Tibial artery (tissue), 4 donors: Measurements from ENCODE around the gene ERICH6.

Experiments
- DNase-seq, 2 donors: peaks; one replicate each; pipeline ENCODE4 v3.0.0-alpha.2; 2019
- H3K27ac ChIP-seq, 2 donors: fragments of 200-600 bp; sonication (generic) in 1 of 2; 1 replicate in 1 of 2; 2 replicates in 1 of 2; pipeline ENCODE4 v1.5.1; 2018 to 2019; ENCODE audit warnings: mild to moderate bottlenecking in 1 of 2
- H3K27me3 ChIP-seq, 2 donors: fragments of 200-600 bp; sonication (generic) in 1 of 2; one replicate each; pipeline versions ENCODE4 v1.5.1 to v1.6.0; 2016 to 2019
- H3K36me3 ChIP-seq, 3 donors: fragments of 200-600 bp; sonication (generic) in 2 of 3; one replicate each; pipeline ENCODE4 v1.5.1; 2016 to 2019; ENCODE audit warnings: mild to moderate bottlenecking in 2 of 3
- H3K4me1 ChIP-seq, 4 donors: fragments of 200-600 bp; sonication (generic) in 2 of 4; 1 replicate in 3 of 4; 2 replicates in 1 of 4; pipeline ENCODE4 v1.5.1; 2016 to 2019
- H3K4me3 ChIP-seq, 2 donors: fragments of 200-600 bp; sonication (generic) in 1 of 2; 1 replicate in 1 of 2; 2 replicates in 1 of 2; pipeline ENCODE4 v1.5.1; 2018 to 2019; ENCODE audit warnings: mild to moderate bottlenecking in 2 of 2
- H3K9me3 ChIP-seq, 3 donors: fragments of 200-600 bp; sonication (generic) in 1 of 3; one replicate each; pipeline ENCODE4 v1.5.1; 2016 to 2019
- CTCF ChIP-seq, 2 experiments: fragments of 200-600 bp in 1 of 2; fragments of 450-650 bp in 1 of 2; IDR thresholded peaks; one replicate each; pipeline ENCODE4 v1.5.1; 2017 to 2019; ENCODE audit warnings: antibody characterized with exemption in 2 of 2, mild to moderate bottlenecking in 1 of 2, moderate library complexity in 1 of 2
- intact Hi-C: fragments of 100-400 bp; cut with DNase I; formaldehyde crosslinking; loops from one replicate; pipeline ENCODE4 v1.15.0; 2023; ENCODE audit warnings: low total_unique reads

ERICH6 gene

GRCh38 chr3:150734795-150735119, 31.0 kb upstream of the ERICH6 start:
- no peak for DNase-seq
- Histone ChIP-seq H3K36me3 (no peaks in the 10 kb centered on the region), H3K4me1 (peaks cover 0 to 10% (median 2%) of the 10 kb centered on the region in 4 donors), H3K27me3 (no peaks in the 10 kb centered on the region), H3K4me3 (no peak overlapping the region), H3K9me3 (no peaks in the 10 kb centered on the region), H3K27ac (no peak overlapping the region)
- intact Hi-C loops: no loop called here
- TF ChIP-seq CTCF (IDR thresholded peaks at IDR 0.05): no peak

GRCh38 chr3:150733936-150734794, 30.4 kb upstream of the ERICH6 start:
- no peak overlapping the region for H3K4me3 ChIP-seq
- no peak overlapping the region for H3K27ac ChIP-seq
- TF ChIP-seq CTCF (IDR thresholded peaks at IDR 0.05): no peak
- H3K36me3 ChIP-seq: no peaks in the 10 kb centered on the region
- no peak for DNase-seq
- no peaks in the 10 kb centered on the region for H3K27me3 ChIP-seq
- no peaks in the 10 kb centered on the region for H3K9me3 ChIP-seq
- intact Hi-C loops: no loop called here
- peaks cover 0 to 15% (median 4%) of the 10 kb centered on the region in 4 donors for H3K4me1 ChIP-seq

- H3K27ac ChIP-seq: no peak overlapping the region
- no peaks in the 10 kb centered on the region for H3K9me3 ChIP-seq
- TF ChIP-seq CTCF (IDR thresholded peaks at IDR 0.05): no peak
- H3K4me1 ChIP-seq: peaks cover 0 to 15% (median 4%) of the 10 kb centered on the region in 4 donors
- no peaks in the 10 kb centered on the region for H3K36me3 ChIP-seq
- no peaks in the 10 kb centered on the region for H3K27me3 ChIP-seq
- intact Hi-C loops: no loop called here
- no peak for DNase-seq
- H3K4me3 ChIP-seq: no peak overlapping the region
Measured at GRCh38 chr3:150733373-150733935, 29.7 kb upstream of the ERICH6 start.

- Histone ChIP-seq H3K27me3 (no peaks in the 10 kb centered on the region), H3K4me1 (peaks cover 0 to 8% (median 3%) of the 10 kb centered on the region in 4 donors), H3K36me3 (no peaks in the 10 kb centered on the region), H3K4me3 (no peak overlapping the region), H3K27ac (no peak overlapping the region), H3K9me3 (no peaks in the 10 kb centered on the region)
- no peak for DNase-seq
- intact Hi-C loops: no loop called here
- TF ChIP-seq CTCF (IDR thresholded peaks at IDR 0.05): no peak
Measured at GRCh38 chr3:150729682-150730360, 26.1 kb upstream of the ERICH6 start.

- Histone ChIP-seq H3K4me3 (no peak overlapping the region), H3K9me3 (no peaks in the 10 kb centered on the region), H3K27ac (no peak overlapping the region), H3K36me3 (no peaks in the 10 kb centered on the region), H3K4me1 (peaks cover 0 to 8% (median 3%) of the 10 kb centered on the region in 4 donors), H3K27me3 (no peaks in the 10 kb centered on the region)
- peak; percentile 62 to 72 for DNase-seq
- TF ChIP-seq CTCF (IDR thresholded peaks at IDR 0.05): no peak
- intact Hi-C loops: no loop called here
Measured at GRCh38 chr3:150727653-150728502, 24.2 kb upstream of the ERICH6 start.
